Panc1 (cell line): ENCODE results near the gene FAM13A. TPM values are rescaled to one million over a fixed set of nuclear protein-coding genes. Genes with fewer than 3 reads are reported as not detected.

ENCODE experiments used
- ATAC-seq: fragments of 200-7000 bp; cut with Tn5 transposase; 2 replicates; pipeline ENCODE4 v1.9.1; 2020; ENCODE audit warnings: mild to moderate bottlenecking, moderate library complexity
- BruUV-seq: library from RNA; stranded (reverse); fragments of 400-500 nt; replicated peaks from 2 replicates; lab custom pipeline; 2021; lab: Mats Ljungman, UMichigan
- CTCF ChIA-PET: fragments of 300-600 bp; sonication (Branson Sonifier 250); formaldehyde crosslinking; loops from one replicate; lab custom pipeline; 2022; ENCODE audit warnings: antibody characterized with exemption; lab: Charles Lee
- POLR2A ChIA-PET: fragments of 300-600 bp; sonication (Branson Sonifier 250); formaldehyde crosslinking; loops from one replicate; lab custom pipeline; 2022; ENCODE audit warnings: antibody characterized with exemption; lab: Charles Lee
- DNase-seq: peaks from one replicate; pipeline ENCODE4 v3.0.0-alpha.2; 2010; ENCODE audit warnings: low read depth, low spot score
- H3K27ac ChIP-seq: 2 replicates; pipeline ENCODE4 v1.5.1; 2011; ENCODE audit warnings: mild to moderate bottlenecking, low read length, inconsistent platforms
- H3K27me3 ChIP-seq: fragments of 200-500 bp; sonication (Bioruptor generic); 2 replicates; pipeline ENCODE4 v1.6.0; 2014; ENCODE audit warnings: low read length, inconsistent platforms; ENCODE audit not compliant: control insufficient read depth, insufficient read depth
- H3K36me3 ChIP-seq: fragments of 200-500 bp; sonication (Bioruptor generic); 2 replicates; pipeline ENCODE4 v1.5.1; 2014; ENCODE audit warnings: inconsistent platforms, mild to moderate bottlenecking, low read length, moderate library complexity; ENCODE audit not compliant: control insufficient read depth, insufficient read depth
- H3K4me1 ChIP-seq: 2 replicates; pipeline ENCODE4 v1.5.1; 2011; ENCODE audit warnings: inconsistent platforms, mild to moderate bottlenecking, low read length, moderate library complexity; ENCODE audit not compliant: control insufficient read depth, insufficient read depth
- H3K4me3 ChIP-seq, 2 experiments: 2 replicates each; pipeline ENCODE4 v1.5.1; 2011 to 2012; ENCODE audit warnings: low read depth in 2 of 2, low read length in 2 of 2, mild to moderate bottlenecking in 2 of 2, inconsistent platforms in 1 of 2, moderate library complexity in 1 of 2
- H3K9me3 ChIP-seq: fragments of 200-500 bp; sonication (Bioruptor generic); 2 replicates; pipeline ENCODE4 v1.5.1; 2014; ENCODE audit warnings: low read depth, mild to moderate bottlenecking, inconsistent platforms, low read length, moderate library complexity; ENCODE audit not compliant: control insufficient read depth, insufficient read depth
- CTCF ChIP-seq: fragments of 450-650 bp; IDR thresholded peaks from 2 replicates; pipeline ENCODE4 v1.5.1; 2017; ENCODE audit warnings: mild to moderate bottlenecking
- POLR2AphosphoS5 ChIP-seq: IDR thresholded peaks from 2 replicates; pipeline ENCODE4 v1.6.1; 2012; ENCODE audit warnings: mild to moderate bottlenecking, low read depth, low read length, moderate library complexity
- REST ChIP-seq, 2 experiments: IDR thresholded peaks; 2 replicates each; pipeline ENCODE4 v1.6.1; 2011 to 2012; ENCODE audit warnings: low read depth in 2 of 2, control low read depth in 1 of 2, low read length in 1 of 2, mild to moderate bottlenecking in 1 of 2, moderate library complexity in 1 of 2; ENCODE audit not compliant: insufficient read depth in 1 of 2
- SIN3A ChIP-seq: IDR thresholded peaks from 2 replicates; pipeline ENCODE4 v1.6.1; 2012; ENCODE audit warnings: low read depth, mild to moderate bottlenecking, low read length, moderate library complexity, borderline replicate concordance; ENCODE audit not compliant: insufficient read depth
- TCF7L2 ChIP-seq: IDR thresholded peaks from 2 replicates; pipeline ENCODE4 v1.6.1; 2011; ENCODE audit warnings: mild to moderate bottlenecking, low read depth, low read length, inconsistent platforms
- in situ Hi-C: cut with HindIII; loops from 2 replicates; pipeline ENCODE4 v1.10.0; 2016; ENCODE audit warnings: low sequenced_read_pairs, low pct_unique_long_range_greater_than_20kb
- intact Hi-C: fragments of 100-400 bp; cut with micrococcal nuclease; formaldehyde crosslinking; loops from one replicate; pipeline ENCODE4 v1.10.0; 2022; ENCODE audit not compliant: unreplicated experiment
- total RNA-seq: library from RNA; stranded (reverse); gene quantifications from one replicate; pipeline ENCODE4 v1.2.1, GENCODE V29; 2021; ENCODE audit not compliant: unreplicated experiment

FAM13A gene
- total RNA-seq, 1 experiment from 2014 or later: 5.8 TPM

GRCh38 chr4:88908521-88908920, 148.5 kb downstream of the FAM13A start:
- ChIA-PET POLR2A (no interaction called here), CTCF (no interaction called here)
- DNase-seq: no peak
- H3K9me3 ChIP-seq: no peaks in the 10 kb centered on the region
- no peaks in the 10 kb centered on the region for H3K36me3 ChIP-seq
- H3K27me3 ChIP-seq: no peaks in the 10 kb centered on the region
- no peaks in the 10 kb centered on the region for H3K4me1 ChIP-seq
- intact Hi-C loops (no loop called here), in situ Hi-C loops (no loop called here)
- TF ChIP-seq SIN3A (no peak), REST (IDR thresholded peaks at IDR 0.05; ENCODE audit: insufficient read depth in 1 of 2, low read depth in 2 of 2, low read length in 1 of 2) (no peak), TCF7L2 (no peak), CTCF (no peak), POLR2AphosphoS5 (no peak)
- ATAC-seq: no peak
- BruUV-seq: no TSS peak
- H3K27ac ChIP-seq: no peak overlapping the region
- no peak overlapping the region for H3K4me3 ChIP-seq

GRCh38 chr4:88908003-88908402, 149.0 kb downstream of the FAM13A start:
- no peaks in the 10 kb centered on the region for H3K36me3 ChIP-seq
- TF ChIP-seq TCF7L2 (no peak), POLR2AphosphoS5 (no peak), REST (IDR thresholded peaks at IDR 0.05; ENCODE audit: insufficient read depth in 1 of 2, low read depth in 2 of 2, low read length in 1 of 2) (no peak), SIN3A (no peak), CTCF (no peak)
- DNase-seq (no peak), ATAC-seq (no peak)
- in situ Hi-C loops: no loop called here
- H3K27me3 ChIP-seq: no peaks in the 10 kb centered on the region
- H3K4me1 ChIP-seq: no peaks in the 10 kb centered on the region
- no peak overlapping the region for H3K27ac ChIP-seq
- no peak overlapping the region for H3K4me3 ChIP-seq
- CTCF ChIA-PET: no interaction called here
- intact Hi-C loops: no loop called here
- POLR2A ChIA-PET: no interaction called here
- no TSS peak for BruUV-seq
- no peaks in the 10 kb centered on the region for H3K9me3 ChIP-seq
